Measurements from ENCODE around the gene MERTK. TPM values are rescaled to one million over a fixed set of nuclear protein-coding genes. Genes with fewer than 3 reads are reported as not detected.

The MERTK gene
- total RNA-seq, 1 experiment from 2014 or later = 2.5 TPM

DNA sequence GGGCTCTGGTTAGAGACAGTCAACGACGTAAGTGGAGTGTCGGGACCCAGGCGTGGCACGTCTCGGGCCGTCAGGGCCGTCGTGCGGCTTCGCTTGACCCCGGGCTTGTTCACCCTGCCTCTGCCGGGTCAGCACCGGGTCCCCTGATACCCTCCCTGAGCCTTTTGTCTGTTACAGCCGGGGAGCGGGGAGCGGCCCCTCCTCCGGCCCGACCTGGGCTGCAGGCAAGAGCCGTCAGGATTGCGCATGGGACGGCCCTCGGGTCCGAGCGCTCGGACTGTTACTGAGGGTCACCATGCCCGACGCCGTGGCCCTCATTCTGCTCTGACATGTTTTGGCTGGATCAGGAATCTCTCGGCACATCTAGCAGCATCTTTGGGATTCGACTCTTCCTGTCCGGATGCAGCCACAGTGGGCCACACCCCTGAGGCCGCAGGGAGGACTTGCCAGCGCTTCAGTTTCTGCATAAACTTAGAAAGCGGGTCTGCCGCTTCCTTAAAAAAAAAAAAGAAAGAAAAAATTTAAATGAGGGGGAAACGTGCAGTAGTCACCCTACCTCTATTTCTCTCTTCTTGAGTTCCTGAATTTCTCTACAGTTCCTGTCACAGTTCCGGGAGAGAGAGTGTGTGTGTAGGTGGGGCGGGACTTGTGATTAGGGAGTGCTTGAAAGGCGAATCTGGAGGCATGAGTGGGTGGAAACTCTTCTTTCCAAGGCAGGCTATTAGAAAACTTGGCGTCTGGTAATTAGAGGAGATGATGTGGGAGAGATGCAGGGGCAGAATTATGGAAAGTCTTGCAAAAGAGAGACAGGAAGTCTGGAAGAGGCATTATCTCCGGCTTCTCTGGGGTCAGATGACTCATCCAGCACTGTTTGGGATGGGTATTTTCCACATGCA lies 157.6 kb downstream of the MERTK start:
- Histone ChIP-seq H3K9me2 (replicated peaks; ENCODE audit: low read length) (no peaks in the 10 kb centered on the region), H3K27ac (ENCODE audit: low read length) (peak overlapping the region; percentile 79), H3K4me1 (ENCODE audit: insufficient read depth, low read length) (peaks cover 18% of the 10 kb centered on the region), H3K9ac (ENCODE audit: low read length) (peak overlapping the region; percentile 76), H3K9me3 (ENCODE audit: low read length) (no peaks in the 10 kb centered on the region), H4K20me1 (ENCODE audit: low read length) (peaks cover 8% of the 10 kb centered on the region; the same call in 1 of the 2 replicates), H3F3A (ENCODE audit: low read length, unreplicated experiment) (no peaks in the 10 kb centered on the region), H3K4me3 (ENCODE audit: low read length) (peak overlapping the region; percentile 75), H3K4me2 (ENCODE audit: low read length) (peak overlapping the region; percentile 96), H3K27me3 (ENCODE audit: low read length) (no peaks in the 10 kb centered on the region), H3K36me3 (ENCODE audit: low read depth, low read length) (peaks cover 8% of the 10 kb centered on the region; the same call in 1 of the 2 replicates), H3K79me2 (ENCODE audit: low read length) (peaks cover 35% of the 10 kb centered on the region), H2AFZ (ENCODE audit: low read length) (peak overlapping the region; percentile 76)
- ChIA-PET POLR2A (ENCODE audit: unreplicated experiment) (no interaction called here), CTCF (no interaction called here)
- TF ChIP-seq EZH2phosphoT487 (IDR thresholded peaks at IDR 0.05; ENCODE audit: borderline replicate concordance, low read length) = no peak
- TF ChIP-seq, protein P1, sequence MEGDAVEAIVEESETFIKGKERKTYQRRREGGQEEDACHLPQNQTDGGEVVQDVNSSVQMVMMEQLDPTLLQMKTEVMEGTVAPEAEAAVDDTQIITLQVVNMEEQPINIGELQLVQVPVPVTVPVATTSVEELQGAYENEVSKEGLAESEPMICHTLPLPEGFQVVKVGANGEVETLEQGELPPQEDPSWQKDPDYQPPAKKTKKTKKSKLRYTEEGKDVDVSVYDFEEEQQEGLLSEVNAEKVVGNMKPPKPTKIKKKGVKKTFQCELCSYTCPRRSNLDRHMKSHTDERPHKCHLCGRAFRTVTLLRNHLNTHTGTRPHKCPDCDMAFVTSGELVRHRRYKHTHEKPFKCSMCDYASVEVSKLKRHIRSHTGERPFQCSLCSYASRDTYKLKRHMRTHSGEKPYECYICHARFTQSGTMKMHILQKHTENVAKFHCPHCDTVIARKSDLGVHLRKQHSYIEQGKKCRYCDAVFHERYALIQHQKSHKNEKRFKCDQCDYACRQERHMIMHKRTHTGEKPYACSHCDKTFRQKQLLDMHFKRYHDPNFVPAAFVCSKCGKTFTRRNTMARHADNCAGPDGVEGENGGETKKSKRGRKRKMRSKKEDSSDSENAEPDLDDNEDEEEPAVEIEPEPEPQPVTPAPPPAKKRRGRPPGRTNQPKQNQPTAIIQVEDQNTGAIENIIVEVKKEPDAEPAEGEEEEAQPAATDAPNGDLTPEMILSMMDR (conservative IDR thresholded peaks at IDR 0.05; ENCODE audit: low read depth, low read length) = no peak
- no peak for TF ChIP-seq EZH2 (IDR thresholded peaks at IDR 0.05; ENCODE audit: low read length, unreplicated experiment)
- ATAC-seq (peak; percentile 7), DNase-seq (peak; percentile 66)
- intact Hi-C loops (cut with micrococcal nuclease) = loop anchor here (1.0 kb wide), 1 partner anchor 10 kb away; no protein-coding TSS in a partner anchor
- BruUV-seq (replicated peaks) = TSS peak; percentile 99

DNA sequence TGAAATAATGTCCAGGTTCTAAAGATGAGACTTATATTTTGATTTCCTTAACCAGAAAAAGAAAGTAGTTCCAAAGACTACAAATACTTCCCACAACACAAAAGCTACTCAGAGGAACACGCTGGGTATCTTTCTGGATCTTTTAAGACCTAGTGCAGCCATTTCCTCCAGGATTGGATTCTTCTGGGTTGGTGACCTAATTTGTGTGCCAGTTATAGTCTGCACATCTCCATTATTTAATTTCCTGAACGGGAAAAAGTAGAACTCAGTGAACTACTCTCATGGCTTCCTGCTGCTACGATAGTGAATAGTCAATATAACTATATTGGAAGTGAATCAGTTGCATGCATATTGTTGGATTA lies 158.2 kb downstream of the MERTK start:
- intact Hi-C loops (cut with micrococcal nuclease) = loop anchor here (1.0 kb wide), 1 partner anchor 10 kb away; no protein-coding TSS in a partner anchor
- Histone ChIP-seq H3K9me2 (replicated peaks; ENCODE audit: low read length) (no peaks in the 10 kb centered on the region), H3K27ac (ENCODE audit: low read length) (peak overlapping the region; percentile 79), H2AFZ (ENCODE audit: low read length) (peak overlapping the region; percentile 76), H3F3A (ENCODE audit: low read length, unreplicated experiment) (no peaks in the 10 kb centered on the region), H3K36me3 (ENCODE audit: low read depth, low read length) (peaks cover 12% of the 10 kb centered on the region; the same call in 1 of the 2 replicates), H3K4me3 (ENCODE audit: low read length) (peak overlapping the region; percentile 75), H3K4me2 (ENCODE audit: low read length) (peak overlapping the region; percentile 96), H3K79me2 (ENCODE audit: low read length) (peaks cover 35% of the 10 kb centered on the region), H4K20me1 (ENCODE audit: low read length) (peaks cover 8% of the 10 kb centered on the region; the same call in 1 of the 2 replicates), H3K9ac (ENCODE audit: low read length) (peak overlapping the region; percentile 76; the same call in 1 of the 2 replicates), H3K27me3 (ENCODE audit: low read length) (no peaks in the 10 kb centered on the region), H3K4me1 (ENCODE audit: insufficient read depth, low read length) (peaks cover 18% of the 10 kb centered on the region), H3K9me3 (ENCODE audit: low read length) (no peaks in the 10 kb centered on the region)
- no TSS peak for BruUV-seq (replicated peaks)
- ATAC-seq = no peak
- TF ChIP-seq EZH2 (IDR thresholded peaks at IDR 0.05; ENCODE audit: low read length, unreplicated experiment) (no peak), EZH2phosphoT487 (IDR thresholded peaks at IDR 0.05; ENCODE audit: borderline replicate concordance, low read length) (no peak)
- TF ChIP-seq, protein P1 (conservative IDR thresholded peaks at IDR 0.05; ENCODE audit: low read depth, low read length) = no peak
- ChIA-PET CTCF (no interaction called here), POLR2A (ENCODE audit: unreplicated experiment) (no interaction called here)
- no peak for DNase-seq

DNA sequence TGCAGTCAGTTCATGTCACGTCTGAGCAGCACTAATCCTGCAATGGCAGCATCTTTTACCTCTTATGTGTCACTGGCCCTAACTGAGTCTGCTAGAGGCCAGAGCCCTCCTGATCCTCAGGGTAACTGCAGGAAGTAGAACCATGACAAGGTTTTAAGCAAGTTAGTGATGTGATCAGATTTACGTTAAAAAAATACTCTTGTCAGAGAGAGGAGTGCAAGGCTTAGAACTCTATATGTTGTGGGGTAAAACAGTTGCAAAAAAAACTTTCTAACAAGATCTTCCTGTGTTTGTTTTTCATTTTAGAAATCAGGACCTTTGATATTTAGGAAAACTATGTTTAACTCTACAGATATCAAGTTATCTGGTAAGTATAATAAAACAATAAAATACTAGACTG lies 161.3 kb downstream of the MERTK start:
- Histone ChIP-seq H3K4me2 (ENCODE audit: low read length) (no peak overlapping the region), H3F3A (ENCODE audit: low read length, unreplicated experiment) (no peaks in the 10 kb centered on the region), H3K36me3 (ENCODE audit: low read depth, low read length) (peaks cover 19% of the 10 kb centered on the region; the same call in 1 of the 2 replicates), H3K79me2 (ENCODE audit: low read length) (peaks cover 35% of the 10 kb centered on the region), H3K9me3 (ENCODE audit: low read length) (no peaks in the 10 kb centered on the region), H3K27me3 (ENCODE audit: low read length) (no peaks in the 10 kb centered on the region), H4K20me1 (ENCODE audit: low read length) (peaks cover 8% of the 10 kb centered on the region; the same call in 1 of the 2 replicates), H3K9ac (ENCODE audit: low read length) (no peak overlapping the region), H3K9me2 (replicated peaks; ENCODE audit: low read length) (no peaks in the 10 kb centered on the region), H3K4me1 (ENCODE audit: insufficient read depth, low read length) (peaks cover 11% of the 10 kb centered on the region), H3K4me3 (ENCODE audit: low read length) (no peak overlapping the region), H2AFZ (ENCODE audit: low read length) (no peak overlapping the region), H3K27ac (ENCODE audit: low read length) (no peak overlapping the region)
- no peak for TF ChIP-seq EZH2phosphoT487 (IDR thresholded peaks at IDR 0.05; ENCODE audit: borderline replicate concordance, low read length)
- TF ChIP-seq, protein P1 (conservative IDR thresholded peaks at IDR 0.05; ENCODE audit: low read depth, low read length) = no peak
- no peak for TF ChIP-seq EZH2 (IDR thresholded peaks at IDR 0.05; ENCODE audit: low read length, unreplicated experiment)
- ATAC-seq = no peak
- intact Hi-C loops (cut with micrococcal nuclease) = no loop called here
- no peak for DNase-seq
- CTCF ChIA-PET = no interaction called here
- BruUV-seq (replicated peaks) = no TSS peak
- POLR2A ChIA-PET (ENCODE audit: unreplicated experiment) = no interaction called here
